ENCODE data around the gene LRRC45.

The LRRC45 gene

GRCh38 chr17:82052638-82053059 lies 29.5 kb downstream of the LRRC45 start:
- Histone ChIP-seq H3K27ac (peak overlapping the region; percentile 57 to 75), H3K9me3 (no peaks in the 10 kb centered on the region), H3K4me3 (peak overlapping the region; percentile 75 to 93), H3K27me3 (no peaks in the 10 kb centered on the region), H3K4me1 (peaks cover 6 to 45% (median 30%) of the 10 kb centered on the region in 4 donors), H3K36me3 (peaks cover 38 to 74% (median 63%) of the 10 kb centered on the region in 3 donors)
- DNase-seq = no peak
- intact Hi-C loops (cut with DNase I; ENCODE audit: low total_unique reads) = no loop called here
- TF ChIP-seq, protein P1, sequence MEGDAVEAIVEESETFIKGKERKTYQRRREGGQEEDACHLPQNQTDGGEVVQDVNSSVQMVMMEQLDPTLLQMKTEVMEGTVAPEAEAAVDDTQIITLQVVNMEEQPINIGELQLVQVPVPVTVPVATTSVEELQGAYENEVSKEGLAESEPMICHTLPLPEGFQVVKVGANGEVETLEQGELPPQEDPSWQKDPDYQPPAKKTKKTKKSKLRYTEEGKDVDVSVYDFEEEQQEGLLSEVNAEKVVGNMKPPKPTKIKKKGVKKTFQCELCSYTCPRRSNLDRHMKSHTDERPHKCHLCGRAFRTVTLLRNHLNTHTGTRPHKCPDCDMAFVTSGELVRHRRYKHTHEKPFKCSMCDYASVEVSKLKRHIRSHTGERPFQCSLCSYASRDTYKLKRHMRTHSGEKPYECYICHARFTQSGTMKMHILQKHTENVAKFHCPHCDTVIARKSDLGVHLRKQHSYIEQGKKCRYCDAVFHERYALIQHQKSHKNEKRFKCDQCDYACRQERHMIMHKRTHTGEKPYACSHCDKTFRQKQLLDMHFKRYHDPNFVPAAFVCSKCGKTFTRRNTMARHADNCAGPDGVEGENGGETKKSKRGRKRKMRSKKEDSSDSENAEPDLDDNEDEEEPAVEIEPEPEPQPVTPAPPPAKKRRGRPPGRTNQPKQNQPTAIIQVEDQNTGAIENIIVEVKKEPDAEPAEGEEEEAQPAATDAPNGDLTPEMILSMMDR (IDR thresholded peaks at IDR 0.05) = no peak

DNA sequence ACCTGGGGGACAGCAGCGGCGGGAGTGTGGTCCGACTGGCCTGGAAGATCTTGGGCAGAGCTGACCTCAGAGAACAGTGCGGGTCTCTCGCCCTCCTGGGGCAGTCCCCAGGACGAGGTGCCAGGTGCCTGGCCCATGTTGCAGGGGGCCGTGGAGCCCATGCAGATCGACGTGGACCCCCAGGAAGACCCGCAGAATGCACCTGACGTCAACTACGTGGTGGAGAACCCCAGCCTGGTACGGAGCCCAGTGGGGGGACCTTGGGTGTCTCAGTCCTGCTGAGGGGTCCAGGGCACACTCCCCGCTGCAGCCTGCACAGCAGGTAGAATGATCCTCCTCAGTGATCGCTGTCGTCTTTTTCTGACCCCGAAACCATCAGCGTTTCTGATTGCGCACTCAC lies 30.0 kb downstream of the LRRC45 start:
- intact Hi-C loops (cut with DNase I; ENCODE audit: low total_unique reads) = no loop called here
- TF ChIP-seq, protein P1 (IDR thresholded peaks at IDR 0.05) = no peak
- peaks cover 6 to 45% (median 30%) of the 10 kb centered on the region in 4 donors for H3K4me1 ChIP-seq
- no peaks in the 10 kb centered on the region for H3K27me3 ChIP-seq
- H3K4me3 ChIP-seq = peak overlapping the region; percentile 75 to 93
- no peak overlapping the region for H3K27ac ChIP-seq
- no peak for DNase-seq
- H3K36me3 ChIP-seq = peaks cover 34 to 74% (median 63%) of the 10 kb centered on the region in 3 donors
- no peaks in the 10 kb centered on the region for H3K9me3 ChIP-seq

GRCh38 chr17:82053556-82054263 lies 30.6 kb downstream of the LRRC45 start:
- Histone ChIP-seq H3K9me3 (no peaks in the 10 kb centered on the region), H3K27ac (no peak overlapping the region), H3K4me3 (no peak overlapping the region), H3K36me3 (peaks cover 34 to 74% (median 63%) of the 10 kb centered on the region in 3 donors), H3K27me3 (no peaks in the 10 kb centered on the region), H3K4me1 (peaks cover 6 to 45% (median 30%) of the 10 kb centered on the region in 4 donors)
- intact Hi-C loops (cut with DNase I; ENCODE audit: low total_unique reads) = no loop called here
- TF ChIP-seq, protein P1 (IDR thresholded peaks at IDR 0.05) = no peak
- DNase-seq = no peak

- Histone ChIP-seq H3K36me3 (peaks cover 32 to 74% (median 63%) of the 10 kb centered on the region in 3 donors), H3K27ac (no peak overlapping the region)
- no peak for DNase-seq
Measured at GRCh38 chr17:82054351-82055022, 31.4 kb downstream of the LRRC45 start.

GRCh38 chr17:82055023-82055964 lies 32.2 kb downstream of the LRRC45 start:
- no peak for DNase-seq
- no peak overlapping the region for H3K27ac ChIP-seq
- TF ChIP-seq, protein P1 (IDR thresholded peaks at IDR 0.05) = no peak
- no peaks in the 10 kb centered on the region for H3K9me3 ChIP-seq
- peaks cover 29 to 75% (median 60%) of the 10 kb centered on the region in 3 donors for H3K36me3 ChIP-seq
- intact Hi-C loops (cut with DNase I; ENCODE audit: low total_unique reads) = no loop called here
- no peak overlapping the region for H3K4me3 ChIP-seq
- peaks cover 6 to 34% (median 26%) of the 10 kb centered on the region in 4 donors for H3K4me1 ChIP-seq
- no peaks in the 10 kb centered on the region for H3K27me3 ChIP-seq

More at GRCh38 chr17:82054351-82055022, 31.4 kb downstream of the LRRC45 start:
- no peak overlapping the region for H3K4me3 ChIP-seq
- intact Hi-C loops (cut with DNase I; ENCODE audit: low total_unique reads) = no loop called here
- peaks cover 6 to 43% (median 30%) of the 10 kb centered on the region in 4 donors for H3K4me1 ChIP-seq
- H3K27me3 ChIP-seq = no peaks in the 10 kb centered on the region
- no peaks in the 10 kb centered on the region for H3K9me3 ChIP-seq
- TF ChIP-seq, protein P1 (IDR thresholded peaks at IDR 0.05) = no peak
